Measurements from ENCODE around the gene CLECL1.
"Not testable (repeated sequence)": the region's sequence is repeated elsewhere in the genome, so short reads cannot be mapped to it uniquely, and the experiment has no call there.

GRCh38 chr12:9682949-9683348, 49.9 kb downstream of the CLECL1 start:
- not testable (repeated sequence) for TF ChIP-seq YY1 (IDR thresholded peaks at IDR 0.05; ENCODE audit: insufficient read depth, insufficient read length); ZNF274 (IDR thresholded peaks at IDR 0.05; ENCODE audit: low read depth, low read length)

Data from NT2/D1 (cell line).